ENCODE measurements around the gene PSPH.

PSPH gene

GRCh38 chr7:55966851-55967250 is 84.4 kb downstream of the PSPH start:
- Histone ChIP-seq H3K27ac (no peak overlapping the region), H3K36me3 (ENCODE audit: insufficient read depth, low read length) (peaks cover 20% of the 10 kb centered on the region), H3K9ac (ENCODE audit: insufficient read length) (no peak overlapping the region), H3K4me3 (no peak overlapping the region), H3K9me3 (ENCODE audit: low read depth, low read length) (no peaks in the 10 kb centered on the region)
- DNase-seq (ENCODE audit: low read depth, low spot score) = no peak
- TF ChIP-seq FOXP2 (optimal IDR thresholded peaks at IDR 0.05; ENCODE audit: control extremely low read depth, extremely low read length, insufficient read depth) (no peak), POLR2AphosphoS5 (IDR thresholded peaks at IDR 0.05; ENCODE audit: borderline replicate concordance, low read depth, low read length) (no peak), EZH2 (IDR thresholded peaks at IDR 0.05) (no peak)

- peaks cover 20% of the 10 kb centered on the region for H3K36me3 ChIP-seq (ENCODE audit: insufficient read depth, low read length)
- TF ChIP-seq POLR2AphosphoS5 (IDR thresholded peaks at IDR 0.05; ENCODE audit: borderline replicate concordance, low read depth, low read length) (no peak), EZH2 (IDR thresholded peaks at IDR 0.05) (no peak)
- no peak for DNase-seq (ENCODE audit: low read depth, low spot score)
- H3K9ac ChIP-seq (ENCODE audit: insufficient read length) = no peak overlapping the region
- no peaks in the 10 kb centered on the region for H3K9me3 ChIP-seq (ENCODE audit: low read depth, low read length)
- peak overlapping the region; percentile 97 for H3K4me3 ChIP-seq
- H3K27ac ChIP-seq = no peak overlapping the region
These were observed 85.3 kb downstream of the PSPH start for GRCh38 chr7:55965805-55966421.

GRCh38 chr7:55965100-55965470 is 86.2 kb downstream of the PSPH start:
- peak overlapping the region; percentile 74 for H3K27ac ChIP-seq

GRCh38 chr7:55964261-55965099 is 86.8 kb downstream of the PSPH start, which contains the start of gene NIPSNAP2:
Gene NIPSNAP2, plus strand, starts transcription at chr7:55964585. Its CDS starts 25 bp downstream, at chr7:55964610.
- DNase-seq (ENCODE audit: low read depth, low spot score) = no peak
- Histone ChIP-seq H3K4me3 (peak within 1 kb of the TSS; percentile 97), H3K36me3 (ENCODE audit: insufficient read depth, low read length) (peaks cover 17% of the 10 kb centered on the region), H3K9ac (ENCODE audit: insufficient read length) (peak within 1 kb of the TSS; percentile 97), H3K9me3 (ENCODE audit: low read depth, low read length) (no peaks in the 10 kb centered on the region), H3K27ac (peak within 1 kb of the TSS; percentile 74)
- TF ChIP-seq FOXP2 (optimal IDR thresholded peaks at IDR 0.05; ENCODE audit: control extremely low read depth, extremely low read length, insufficient read depth) (no peak), POLR2AphosphoS5 (IDR thresholded peaks at IDR 0.05; ENCODE audit: borderline replicate concordance, low read depth, low read length) (no peak; the same call in 1 of the 2 replicates), EZH2 (IDR thresholded peaks at IDR 0.05) (no peak)

More at GRCh38 chr7:55965100-55965470, 86.2 kb downstream of the PSPH start:
- Histone ChIP-seq H3K4me3 (peak overlapping the region; percentile 97), H3K9ac (ENCODE audit: insufficient read length) (peak overlapping the region; percentile 97), H3K9me3 (ENCODE audit: low read depth, low read length) (no peaks in the 10 kb centered on the region), H3K36me3 (ENCODE audit: insufficient read depth, low read length) (peaks cover 20% of the 10 kb centered on the region)
- no peak for DNase-seq (ENCODE audit: low read depth, low spot score)
- TF ChIP-seq FOXP2 (optimal IDR thresholded peaks at IDR 0.05; ENCODE audit: control extremely low read depth, extremely low read length, insufficient read depth) (no peak), EZH2 (IDR thresholded peaks at IDR 0.05) (no peak), POLR2AphosphoS5 (IDR thresholded peaks at IDR 0.05; ENCODE audit: borderline replicate concordance, low read depth, low read length) (no peak)

GRCh38 chr7:55963584-55964168 is 87.6 kb downstream of the PSPH start:
- peak overlapping the region; percentile 59 for H3K4me3 ChIP-seq

GRCh38 chr7:55962014-55962413 is 89.2 kb downstream of the PSPH start:
- H3K9me3 ChIP-seq (ENCODE audit: low read depth, low read length) = no peaks in the 10 kb centered on the region
- no peak overlapping the region for H3K4me3 ChIP-seq
- peaks cover 6% of the 10 kb centered on the region; the same call in 1 of the 2 replicates for H3K36me3 ChIP-seq (ENCODE audit: insufficient read depth, low read length)
- no peak overlapping the region for H3K27ac ChIP-seq
- no peak for TF ChIP-seq EZH2 (IDR thresholded peaks at IDR 0.05)
- TF ChIP-seq POLR2AphosphoS5 (IDR thresholded peaks at IDR 0.05; ENCODE audit: borderline replicate concordance, low read depth, low read length) = no peak
- no peak for TF ChIP-seq FOXP2 (optimal IDR thresholded peaks at IDR 0.05; ENCODE audit: control extremely low read depth, extremely low read length, insufficient read depth)
- no peak for DNase-seq (ENCODE audit: low read depth, low spot score)
- H3K9ac ChIP-seq (ENCODE audit: insufficient read length) = no peak overlapping the region

More at GRCh38 chr7:55963584-55964168, 87.6 kb downstream of the PSPH start:
- no peaks in the 10 kb centered on the region for H3K9me3 ChIP-seq (ENCODE audit: low read depth, low read length)
- TF ChIP-seq EZH2 (IDR thresholded peaks at IDR 0.05) = no peak
- no peak for TF ChIP-seq POLR2AphosphoS5 (IDR thresholded peaks at IDR 0.05; ENCODE audit: borderline replicate concordance, low read depth, low read length)
- TF ChIP-seq FOXP2 (optimal IDR thresholded peaks at IDR 0.05; ENCODE audit: control extremely low read depth, extremely low read length, insufficient read depth) = no peak
- H3K27ac ChIP-seq = no peak overlapping the region
- no peak for DNase-seq (ENCODE audit: low read depth, low spot score)
- peak overlapping the region; percentile 73 for H3K9ac ChIP-seq (ENCODE audit: insufficient read length)
- peaks cover 13% of the 10 kb centered on the region for H3K36me3 ChIP-seq (ENCODE audit: insufficient read depth, low read length)

Data from SK-N-MC (cell line).